CD4-positive, alpha-beta T cell treated with Interleukin-15 for 1 hour (primary cell): Measurements from ENCODE around the gene SEPTIN6.

ENCODE experiments used
- DNase-seq: peaks from one replicate; pipeline ENCODE4 v3.0.0-alpha.2; 2020

The SEPTIN6 gene

GRCh38 chrX:119647552-119648420 is 45.2 kb downstream of the SEPTIN6 start:
- peak; percentile 57 for DNase-seq

- DNase-seq: no peak
Measured at GRCh38 chrX:119647089-119647488, 45.9 kb downstream of the SEPTIN6 start.

- no peak for DNase-seq
Measured at GRCh38 chrX:119646515-119646914, 46.5 kb downstream of the SEPTIN6 start.

GRCh38 chrX:119643696-119644095 is 49.3 kb downstream of the SEPTIN6 start:
- DNase-seq: no peak
